Adipose tissue (tissue), 3 donors: ENCODE measurements around the gene DRAP1. TPM values are rescaled to one million over a fixed set of nuclear protein-coding genes. Genes with fewer than 3 reads are reported as not detected.

ENCODE experiments used
- H3K27ac ChIP-seq: one replicate; pipeline ENCODE4 v1.5.1; 2013; ENCODE audit warnings: low read depth, low read length
- WGBS, 3 donors: extraction: QIAGEN DNeasy Blood & Tissue Kit; methylation state at CpG; one replicate each; pipeline ENCODE4 v1.1.7; 2013; 5-methylcytosine and 5-hydroxymethylcytosine counted together
- polyA plus RNA-seq, 3 donors: library from polyadenylated mRNA; stranded (reverse); fragments of 200-250 nt; gene quantifications; one replicate each; pipeline ENCODE4 v1.2.3, GENCODE V29; 2013
- donor health status: healthy with polysubstance abuse.
- donor health status: Bipolar disorder and iron deficiency.
- donor health status: healthy.

Gene DRAP1
- polyA plus RNA-seq, 3 donors = 46.7 to 142 (median 107) TPM

DNA sequence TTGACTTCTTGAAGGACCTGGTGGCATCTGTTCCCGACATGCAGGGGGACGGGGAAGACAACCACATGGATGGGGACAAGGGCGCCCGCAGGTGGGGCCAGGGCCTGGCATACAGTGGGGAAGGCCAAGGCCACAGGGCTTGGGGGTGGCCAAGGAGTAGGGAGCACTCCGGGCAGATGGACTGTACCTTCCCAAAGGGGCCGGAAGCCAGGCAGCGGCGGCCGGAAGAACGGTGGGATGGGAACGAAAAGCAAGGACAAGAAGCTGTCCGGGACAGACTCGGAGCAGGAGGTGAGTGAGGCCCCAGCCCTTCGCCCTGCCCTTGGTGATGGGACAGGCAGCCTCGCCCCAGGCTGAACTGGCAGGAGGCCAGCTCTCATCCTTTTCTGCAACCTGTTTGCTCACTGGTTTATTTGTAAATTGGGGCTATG, 1.2 kb downstream of the DRAP1 start:
- 56 to 61% (median 57%) methylated on average over 15 of the region's 15 CpGs for WGBS, 3 donors
- H3K27ac ChIP-seq = no peak overlapping the region

DNA sequence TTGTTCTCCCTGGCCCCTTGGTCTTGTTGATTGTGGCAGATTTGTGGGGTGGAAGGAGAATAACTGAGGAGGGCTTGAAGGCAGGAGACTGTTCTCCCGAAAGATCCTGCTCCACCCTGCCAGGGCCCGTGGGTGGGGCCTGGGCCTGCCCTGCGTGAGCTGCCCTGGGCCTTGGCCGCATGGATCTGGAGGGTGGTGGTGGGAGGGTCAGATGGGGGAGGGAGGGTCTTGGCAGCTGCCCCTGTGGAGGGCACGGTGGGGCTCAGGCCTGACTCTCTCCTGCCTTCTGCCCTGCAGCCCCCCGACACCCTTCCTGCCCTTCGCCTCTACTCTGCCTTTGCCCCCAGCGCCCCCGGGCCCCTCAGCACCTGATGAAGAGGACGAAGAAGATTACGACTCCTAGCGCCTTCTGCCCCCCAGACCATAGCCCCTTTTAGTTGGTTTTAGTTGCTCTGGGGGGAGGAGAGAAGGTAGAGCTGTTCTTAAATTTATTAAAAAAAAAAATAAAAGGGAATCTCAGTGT, 1.9 kb downstream of the DRAP1 start:
- H3K27ac ChIP-seq = no peak overlapping the region
- 81 to 95% (median 87%) methylated on average over 12 of the region's 12 CpGs for WGBS, 3 donors

DNA sequence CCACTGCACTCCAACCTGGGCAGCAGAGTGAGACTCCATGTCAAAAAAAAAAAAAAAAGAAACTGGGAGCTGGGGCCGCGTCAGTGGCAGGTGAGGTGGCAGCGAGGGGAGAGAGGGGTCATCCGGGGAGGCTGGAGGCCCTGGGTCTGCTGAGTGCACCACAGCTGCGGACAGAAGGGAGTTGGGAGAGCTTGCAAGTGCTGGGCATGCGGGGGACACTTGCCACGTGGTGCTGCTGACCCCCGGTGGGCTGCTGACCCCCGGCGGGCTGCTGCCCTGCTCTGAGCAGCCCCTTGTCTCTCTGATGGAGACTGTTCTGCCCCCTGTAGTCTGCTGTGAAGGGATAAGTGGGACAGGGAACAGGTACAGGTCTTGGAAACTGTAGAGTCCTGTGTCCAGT, 2.6 kb downstream of the DRAP1 start:
- 92 to 96% (median 93%) methylated on average over 7 to 10 of the region's 10 CpGs for whole genome bisulfite sequencing, 3 donors
- H3K27ac ChIP-seq = no peak overlapping the region

DNA sequence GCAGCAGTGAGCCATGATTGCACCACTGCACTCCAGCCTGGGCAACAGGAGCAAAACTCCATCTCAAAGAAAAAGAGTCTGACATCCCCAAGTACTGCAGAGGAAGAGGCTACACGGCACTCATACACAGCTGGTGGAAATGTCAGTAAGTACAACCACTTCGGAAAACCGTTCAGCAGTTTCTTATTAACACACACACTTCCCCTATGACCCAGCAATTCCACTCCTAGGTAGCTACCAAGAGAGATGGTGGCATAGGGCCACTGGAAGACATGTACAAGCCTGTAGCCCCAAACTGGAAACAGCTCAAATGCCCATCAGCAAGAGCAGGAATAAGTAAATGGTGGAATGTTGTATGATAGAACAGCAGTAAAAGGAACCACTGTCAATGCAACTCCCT, 3.3 kb downstream of the DRAP1 start:
- H3K27ac ChIP-seq = no peak overlapping the region
- WGBS, 3 donors = 57 to 67% (median 63%) methylated on average over 3 of the region's 3 CpGs

DNA sequence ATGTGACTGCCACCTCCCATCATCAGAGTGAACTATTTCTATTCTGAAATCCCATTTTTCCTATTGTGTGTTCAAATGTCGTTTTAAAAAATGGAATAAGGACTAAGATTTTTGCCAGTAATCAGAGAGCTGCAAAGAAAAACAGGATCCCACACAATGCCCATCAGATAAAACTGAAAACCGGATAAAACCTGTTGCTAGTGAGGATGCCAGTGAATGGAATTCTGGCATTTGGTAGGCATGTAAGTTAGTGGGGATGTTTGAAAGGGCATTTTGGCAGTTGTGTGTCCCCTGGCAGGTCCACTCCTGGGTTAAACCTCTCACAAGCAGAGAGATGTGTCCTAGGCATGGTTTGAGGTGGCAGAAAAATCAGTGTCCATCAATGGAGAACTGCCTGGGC, 6.2 kb downstream of the DRAP1 start:
- 38 to 69% (median 57%) methylated on average over 2 of the region's 2 CpGs for WGBS, 3 donors
- H3K27ac ChIP-seq = no peak overlapping the region

DNA sequence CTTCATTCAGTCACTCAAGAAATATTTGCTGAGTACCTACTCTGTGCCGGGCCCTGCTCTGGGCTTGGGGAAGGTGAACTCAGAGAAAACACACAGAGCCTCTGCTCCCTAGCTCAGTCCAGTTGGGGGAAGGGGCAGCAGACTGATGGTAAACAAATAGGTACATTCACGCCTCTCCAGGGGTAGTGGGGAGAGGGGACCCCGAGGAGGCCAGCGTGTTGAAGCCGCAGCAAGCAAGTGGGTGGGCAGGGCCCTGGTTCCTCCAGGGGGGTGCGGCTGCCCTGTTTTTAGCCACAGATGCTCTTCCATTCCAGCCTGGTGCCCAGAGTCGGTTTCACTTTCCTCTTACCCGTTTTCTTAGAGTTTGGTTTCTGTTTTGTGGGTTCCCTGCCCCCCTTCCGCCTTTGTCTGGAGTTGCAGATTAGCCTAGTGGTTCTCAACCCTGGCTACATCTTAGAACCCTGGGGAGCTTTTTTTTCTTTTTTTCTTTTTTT, 8.7 kb downstream of the DRAP1 start:
- no peak overlapping the region for H3K27ac ChIP-seq
- 35 to 48% (median 47%) methylated on average over 9 of the region's 9 CpGs for WGBS, 3 donors

DNA sequence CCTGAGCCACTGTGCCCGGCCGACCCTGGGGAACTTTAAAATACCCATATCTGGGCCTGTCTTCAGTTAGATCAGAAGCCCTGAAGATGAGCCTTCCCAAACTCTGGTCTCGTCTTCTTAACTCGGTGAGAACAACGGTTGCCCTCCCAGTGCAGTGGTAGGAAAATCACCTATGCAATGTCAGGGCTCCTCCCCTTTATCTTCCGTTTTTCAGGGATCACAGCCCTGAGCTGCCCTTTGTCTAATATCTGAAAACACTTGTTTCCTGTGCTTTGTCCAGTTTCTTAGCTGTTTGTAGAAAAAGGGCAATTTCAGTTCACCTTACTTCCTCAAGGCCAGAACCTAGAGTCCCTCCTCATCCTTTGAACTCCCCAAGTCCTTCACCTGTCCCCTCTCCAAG, 9.4 kb downstream of the DRAP1 start:
- H3K27ac ChIP-seq = no peak overlapping the region
- 50 to 63% (median 52%) methylated on average over 6 of the region's 6 CpGs for WGBS, 3 donors

DNA sequence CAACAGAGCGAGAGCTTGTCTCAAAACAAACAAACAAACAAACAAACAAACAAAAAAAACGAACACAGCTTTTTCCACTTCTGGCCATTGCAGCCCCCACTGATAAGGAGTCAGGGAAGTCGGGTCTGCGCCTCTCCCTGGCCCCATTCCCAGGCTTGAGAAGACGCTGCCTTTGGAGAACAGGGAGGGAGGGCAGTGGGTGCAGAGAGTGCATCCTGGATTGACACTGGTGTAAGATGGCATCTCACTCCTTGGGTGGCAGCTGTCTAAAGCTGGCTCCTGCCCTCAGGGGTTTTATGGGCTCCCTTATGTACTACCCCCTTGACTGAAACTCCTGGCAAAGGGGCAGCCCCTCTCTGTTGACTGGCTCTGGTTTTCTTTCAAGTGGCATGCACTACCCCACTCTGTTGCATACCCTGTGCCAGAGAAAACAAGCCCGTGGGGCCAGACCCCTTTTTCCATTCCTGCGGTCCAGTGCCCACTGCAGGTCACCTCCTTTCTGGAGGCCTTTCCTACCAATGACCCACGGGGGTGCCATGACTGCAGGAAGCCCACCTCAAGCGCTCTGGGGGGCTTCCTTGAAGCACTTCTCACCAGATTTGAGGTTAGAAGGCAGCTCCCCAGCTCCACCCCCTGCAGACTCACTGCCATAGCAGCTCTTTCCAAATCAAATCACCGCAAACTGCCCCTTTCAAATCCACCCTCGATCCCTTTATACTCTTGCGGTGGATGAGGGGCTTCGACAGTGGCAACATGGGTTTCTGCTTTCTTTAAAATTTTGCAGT, 12.7 kb downstream of the DRAP1 start:
- no peak overlapping the region for H3K27ac ChIP-seq
- 51 to 63% (median 60%) methylated on average over 13 of the region's 13 CpGs for WGBS, 3 donors

DNA sequence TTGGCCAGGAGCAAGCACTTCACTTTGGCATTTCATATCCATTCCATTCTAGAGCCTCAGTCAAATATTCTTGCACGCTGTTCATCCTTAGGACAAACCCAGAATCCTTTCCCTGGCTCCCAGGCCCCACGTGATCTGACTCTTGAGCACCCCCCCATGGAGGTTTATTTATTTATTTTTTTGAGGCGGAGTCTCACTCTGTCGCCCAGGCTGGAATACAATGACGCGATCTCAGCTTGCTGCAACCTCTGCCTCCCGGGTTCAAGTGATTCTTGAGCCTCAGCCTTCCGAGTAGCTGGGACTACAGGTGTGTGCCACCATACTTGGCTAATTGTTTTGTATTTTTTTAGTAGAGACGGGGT, 13.3 kb downstream of the DRAP1 start:
- H3K27ac ChIP-seq = no peak overlapping the region
- WGBS, 3 donors = 40 to 44% (median 43%) methylated on average over 9 of the region's 9 CpGs

DNA sequence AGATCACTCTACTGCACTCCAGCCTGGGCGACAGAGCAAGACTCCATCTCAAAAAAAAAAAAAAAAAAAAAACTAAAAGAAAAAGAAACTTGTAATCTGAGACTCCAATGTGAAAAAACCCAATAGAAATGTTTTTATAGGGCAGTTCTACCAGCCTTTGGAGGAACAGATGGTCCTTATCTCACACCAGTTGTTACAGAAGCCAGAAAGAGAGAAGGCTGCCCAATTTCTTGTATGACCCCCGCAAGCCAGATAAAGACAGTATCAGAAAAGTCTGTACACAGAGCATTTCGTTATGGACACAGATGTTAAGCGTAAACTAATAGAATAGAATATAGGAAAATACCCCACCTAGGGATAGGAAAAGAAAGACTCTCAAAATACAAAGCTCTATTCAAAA, 14.8 kb downstream of the DRAP1 start:
- no peak overlapping the region for H3K27ac ChIP-seq
- WGBS, 3 donors = 33 to 64% (median 62%) methylated on average over 4 of the region's 4 CpGs

DNA sequence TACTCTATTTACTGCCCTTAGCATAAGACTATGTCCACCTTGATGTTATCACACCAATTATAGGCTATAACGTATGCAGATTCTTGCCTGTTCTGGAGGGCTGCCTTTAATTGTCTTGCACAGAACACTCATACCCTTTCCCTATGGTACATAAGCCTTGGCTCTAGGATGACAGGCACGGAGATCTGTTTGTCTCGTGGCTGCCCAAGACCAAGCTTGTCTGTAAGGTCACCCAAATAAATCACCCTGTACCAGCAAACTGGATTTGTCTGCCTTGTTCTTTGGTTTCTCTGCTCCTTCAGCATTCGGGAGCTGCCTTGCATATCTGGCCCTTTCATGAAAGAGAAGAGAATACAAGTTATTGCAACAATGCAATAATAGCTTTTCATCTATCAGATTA, 18.5 kb downstream of the DRAP1 start:
- 48 to 65% (median 55%) methylated on average over 4 of the region's 4 CpGs for WGBS, 3 donors
- no peak overlapping the region for H3K27ac ChIP-seq

DNA sequence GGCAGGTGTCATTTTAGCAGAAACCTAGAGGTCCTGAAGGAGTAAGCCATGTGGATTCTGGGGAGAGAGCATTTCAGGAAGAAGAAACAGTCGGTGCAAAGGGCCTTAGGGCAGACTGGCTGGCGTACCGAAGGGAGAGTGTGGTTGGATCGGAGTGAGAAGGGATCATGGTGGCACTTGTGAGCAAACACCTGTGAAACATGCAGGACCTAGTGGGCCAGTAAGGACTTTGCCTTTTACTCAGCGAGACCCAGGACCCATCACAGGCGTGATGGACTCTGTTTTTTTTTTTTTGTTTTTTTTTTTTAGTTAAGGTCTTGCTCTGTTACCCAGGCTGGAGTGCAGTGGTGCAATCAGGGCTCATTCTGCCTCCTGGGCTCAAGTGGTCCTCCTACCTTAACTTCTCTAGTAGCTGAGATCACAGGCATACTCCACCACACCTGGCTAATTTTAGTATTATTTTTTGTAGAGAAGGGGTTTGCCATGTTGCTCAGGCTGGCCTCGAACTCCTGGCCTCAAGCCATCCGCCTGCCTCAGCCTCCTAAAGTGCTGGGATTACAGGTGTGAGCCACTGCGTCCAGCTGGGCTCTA, 22.6 kb downstream of the DRAP1 start:
- 60 to 81% (median 74%) methylated on average over 9 of the region's 9 CpGs for WGBS, 3 donors
- H3K27ac ChIP-seq = no peak overlapping the region

DNA sequence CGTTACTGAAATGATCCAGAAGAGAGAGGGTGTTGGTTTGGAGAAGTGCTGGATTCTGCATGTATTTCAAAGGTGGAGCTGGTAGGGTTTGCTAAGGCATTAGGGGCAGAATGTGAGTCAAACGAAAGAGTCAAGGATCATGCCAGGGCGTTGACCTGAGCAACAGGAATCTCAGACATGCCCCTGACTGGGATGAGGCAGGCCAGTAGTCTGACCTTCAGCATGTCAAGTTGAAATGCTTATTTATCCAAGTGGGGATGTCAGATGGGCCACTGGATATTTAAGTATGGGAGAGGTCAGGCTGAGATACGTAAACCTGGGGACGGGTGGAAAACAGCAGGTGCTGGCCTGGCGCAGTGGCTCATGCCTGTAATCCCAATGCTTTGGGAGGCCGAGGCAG, 23.3 kb downstream of the DRAP1 start:
- H3K27ac ChIP-seq = no peak overlapping the region
- WGBS, 3 donors = 73 to 90% (median 88%) methylated on average over 7 of the region's 7 CpGs

DNA sequence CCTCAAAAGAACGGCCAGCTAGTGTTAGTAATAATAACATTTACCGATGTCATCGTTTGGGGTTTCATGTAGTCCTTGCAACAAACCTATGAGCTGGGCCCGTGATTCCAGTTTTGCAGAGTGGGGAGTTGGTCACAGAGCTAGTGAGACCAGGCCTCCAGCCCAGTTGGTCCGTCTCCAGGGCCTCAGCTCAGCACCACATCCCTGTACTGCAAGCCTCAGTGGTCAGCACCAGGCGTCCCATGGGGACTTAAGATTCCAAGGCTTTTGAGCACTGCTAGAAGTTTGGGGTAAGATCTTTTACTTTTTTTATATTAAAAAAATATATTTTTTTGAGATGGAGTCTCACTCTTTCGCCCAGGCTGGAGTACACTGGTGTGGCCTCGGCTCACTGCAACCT, 25.0 kb downstream of the DRAP1 start:
- H3K27ac ChIP-seq = no peak overlapping the region
- WGBS, 3 donors = 90 to 91% (median 91%) methylated on average over 8 of the region's 8 CpGs

DNA sequence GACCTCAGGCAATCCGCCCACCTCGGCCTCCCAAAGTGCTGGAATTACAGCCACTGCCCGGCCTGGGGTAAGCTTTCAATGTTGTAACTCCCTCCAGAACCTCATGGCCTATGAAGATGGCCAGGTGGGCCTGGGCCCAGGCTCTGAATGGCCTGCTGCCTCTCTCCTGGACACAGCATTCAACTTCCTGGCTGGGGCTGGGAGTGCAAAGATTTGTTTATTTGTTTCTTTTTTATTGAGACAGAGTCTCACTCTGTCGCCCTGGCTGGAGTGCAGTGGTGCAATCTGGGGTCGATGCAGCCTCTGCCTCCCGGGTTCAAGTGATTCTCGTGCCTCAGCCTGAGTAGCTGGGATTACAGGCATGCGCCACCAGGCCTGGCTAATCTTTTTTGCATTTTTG, 25.5 kb downstream of the DRAP1 start:
- WGBS, 3 donors = 78 to 85% (median 84%) methylated on average over 8 of the region's 8 CpGs

DNA sequence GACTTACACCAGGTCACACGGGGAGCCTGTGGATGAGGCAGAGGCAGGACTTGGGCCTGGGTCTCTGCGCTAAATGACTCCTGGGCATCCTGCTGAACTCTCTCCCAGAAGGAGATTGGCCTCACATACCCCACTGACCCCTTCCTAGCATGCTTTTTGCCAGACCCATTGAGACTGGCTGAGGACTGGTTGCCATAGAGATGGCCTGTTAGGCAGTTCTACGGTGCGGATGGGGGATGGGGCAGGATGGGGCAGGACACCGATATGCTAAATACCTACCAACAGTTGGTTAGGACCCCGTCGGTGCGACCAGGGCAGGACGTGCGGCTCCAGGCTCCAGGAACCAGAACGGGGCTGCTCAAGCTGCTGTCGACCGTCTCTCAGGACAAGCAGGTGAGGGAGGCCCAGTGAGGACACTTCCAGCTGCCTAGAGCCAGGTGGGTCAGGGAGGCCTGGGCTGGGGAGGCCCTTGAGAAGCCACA, 26.2 kb downstream of the DRAP1 start, which contains the start of gene TSGA10IP:
Gene TSGA10IP, plus strand, starts transcription at position 51 of the 482 bp plus-strand sequence. Its CDS starts 196 bp downstream, at position 247.
- no peak within 1 kb of the TSS for H3K27ac ChIP-seq
- WGBS, 3 donors = 62 to 76% (median 70%) methylated on average over 13 of the region's 13 CpGs

More for the DNA sequence above, 25.5 kb downstream of the DRAP1 start:
- no peak overlapping the region for H3K27ac ChIP-seq

DNA sequence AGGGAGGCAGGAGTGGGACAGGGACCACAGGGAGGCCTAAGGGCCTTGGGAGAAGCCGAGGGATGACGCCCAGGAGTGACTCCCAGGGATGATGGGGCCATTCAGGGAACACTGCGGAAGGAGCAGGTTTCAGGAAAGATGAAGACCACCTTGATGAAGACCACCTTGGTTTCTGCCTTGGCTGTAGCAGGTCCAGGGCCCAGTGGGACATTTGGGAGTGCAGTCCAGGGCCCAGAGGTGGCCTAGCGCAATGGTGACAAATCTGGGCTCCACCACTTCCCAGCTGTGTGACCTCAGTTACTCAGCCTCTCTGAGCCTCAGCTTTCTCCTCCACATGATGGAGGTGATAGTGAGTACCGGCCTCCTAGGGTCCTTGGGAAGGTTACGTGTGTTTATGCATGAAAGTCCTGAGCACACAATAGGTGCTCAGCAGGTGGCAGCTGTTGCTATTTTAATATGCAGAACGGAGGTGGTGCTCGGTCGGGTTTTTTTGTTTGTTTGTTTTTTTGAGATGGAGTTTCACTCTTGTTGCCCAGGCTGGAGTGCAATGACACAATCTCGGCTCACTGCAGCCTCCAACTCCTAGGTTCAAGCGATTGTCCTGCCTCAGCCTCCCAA, 26.8 kb downstream of the DRAP1 start:
- no peak overlapping the region for H3K27ac ChIP-seq
- WGBS, 3 donors = 84 to 92% (median 87%) methylated on average over 11 of the region's 11 CpGs

DNA sequence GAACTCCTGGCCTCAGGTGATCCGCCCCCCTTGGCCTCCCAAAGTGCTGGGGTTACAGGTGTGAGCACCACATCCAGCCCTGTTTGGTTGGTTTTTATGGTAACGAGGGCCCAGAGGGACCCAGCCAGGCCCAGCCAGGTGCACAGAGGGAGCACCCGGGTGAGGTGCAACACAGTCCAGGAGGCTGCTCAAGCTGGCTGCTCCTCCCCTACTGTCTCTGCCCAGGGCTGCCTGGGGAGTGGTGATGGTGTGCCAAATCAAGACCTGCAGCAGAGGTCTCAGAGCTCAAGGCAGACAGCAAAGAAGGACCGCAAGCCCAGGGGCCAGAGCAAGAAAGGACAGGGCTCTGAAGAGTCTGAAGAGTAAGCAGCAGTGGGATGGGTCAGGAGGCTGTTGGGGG, 27.4 kb downstream of the DRAP1 start:
- WGBS, 3 donors = 84 to 86% (median 86%) methylated on average over 4 of the region's 4 CpGs
- no peak overlapping the region for H3K27ac ChIP-seq

DNA sequence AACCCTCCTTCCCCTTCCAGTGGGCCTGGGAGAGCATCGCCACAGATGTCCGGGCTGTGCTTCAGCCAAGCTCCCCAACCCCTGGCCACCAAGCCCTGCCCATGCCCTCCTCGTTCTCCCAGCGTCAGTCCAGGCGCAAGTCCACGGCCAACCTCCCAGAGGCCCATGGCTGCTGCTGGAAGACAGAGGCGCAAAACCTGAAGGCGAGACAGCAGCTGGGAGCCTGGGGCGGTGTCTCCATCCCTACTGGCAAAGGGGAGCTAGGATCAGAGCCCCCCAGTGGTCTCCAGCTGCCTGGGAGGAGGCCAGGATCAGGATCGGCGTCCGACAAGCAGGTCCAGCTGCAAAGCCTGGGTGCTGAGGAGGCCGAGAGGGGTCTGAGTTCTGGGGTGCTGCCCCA, 27.9 kb downstream of the DRAP1 start:
- no peak overlapping the region for H3K27ac ChIP-seq
- WGBS, 3 donors = 57 to 63% (median 57%) methylated on average over 12 to 13 of the region's 13 CpGs
